NK-92 treated with Interleukin-12 subunit alpha and Interleukin-12 subunit beta, amount 100 ng/mL, for 24 hours (cell line): Measurements from ENCODE around the gene MYRIP.
A peak's percentile ranks its signal among the peaks of the same experiment; 100 is the strongest.

Experiments
- DNase-seq: peaks from one replicate; lab custom pipeline; 2025; lab: John Stamatoyannopoulos, UW

The MYRIP gene

GRCh38 chr3:40291471-40291870 lies 482.1 kb downstream of the MYRIP start:
- no peak for DNase-seq

- no peak for DNase-seq
These were observed 483.4 kb downstream of the MYRIP start for GRCh38 chr3:40292637-40293349.

- DNase-seq: no peak
These were observed 485.0 kb downstream of the MYRIP start for GRCh38 chr3:40294434-40294833.

- no peak for DNase-seq
These were observed 488.7 kb downstream of the MYRIP start for GRCh38 chr3:40298075-40298474.

GRCh38 chr3:40299130-40299720 lies 489.8 kb downstream of the MYRIP start:
- DNase-seq: no peak

- DNase-seq: no peak
These were observed 490.4 kb downstream of the MYRIP start for GRCh38 chr3:40299721-40300335.

- no peak for DNase-seq
These were observed 493.4 kb downstream of the MYRIP start for GRCh38 chr3:40302784-40303183.

GRCh38 chr3:40304352-40304751 lies 494.9 kb downstream of the MYRIP start:
- no peak for DNase-seq

- DNase-seq: no peak
These were observed 496.9 kb downstream of the MYRIP start for GRCh38 chr3:40306336-40306735.

- DNase-seq: no peak
These were observed 497.8 kb downstream of the MYRIP start for GRCh38 chr3:40307176-40307575.

GRCh38 chr3:40308725-40309417 lies 499.5 kb downstream of the MYRIP start:
- no peak for DNase-seq

- peak; percentile 89 for DNase-seq
These were observed 500.1 kb downstream of the MYRIP start, which contains the start of gene EIF1B for GRCh38 chr3:40309418-40309924. TSS of gene EIF1B (plus strand) at chr3:40309707. CDS start at chr3:40309942, 235 bp downstream.
